Lower leg skin (tissue), 3 donors: ENCODE measurements around the gene MRPL55.

ENCODE experiments used
- POLR2A ChIP-seq, 2 donors: fragments of 450-650 bp; IDR thresholded peaks; one replicate each; pipeline ENCODE4 v1.6.1; 2016 to 2017; ENCODE audit warnings: antibody characterized with exemption in 2 of 2, mild to moderate bottlenecking in 1 of 2, moderate library complexity in 1 of 2
- TF ChIP-seq, protein P1 (sequence below), 3 donors: fragments of 450-650 bp; IDR thresholded peaks; one replicate each; pipeline ENCODE4 v1.5.1; 2016; ENCODE audit warnings: antibody characterized with exemption in 3 of 3, mild to moderate bottlenecking in 3 of 3, moderate library complexity in 2 of 3

DNA sequence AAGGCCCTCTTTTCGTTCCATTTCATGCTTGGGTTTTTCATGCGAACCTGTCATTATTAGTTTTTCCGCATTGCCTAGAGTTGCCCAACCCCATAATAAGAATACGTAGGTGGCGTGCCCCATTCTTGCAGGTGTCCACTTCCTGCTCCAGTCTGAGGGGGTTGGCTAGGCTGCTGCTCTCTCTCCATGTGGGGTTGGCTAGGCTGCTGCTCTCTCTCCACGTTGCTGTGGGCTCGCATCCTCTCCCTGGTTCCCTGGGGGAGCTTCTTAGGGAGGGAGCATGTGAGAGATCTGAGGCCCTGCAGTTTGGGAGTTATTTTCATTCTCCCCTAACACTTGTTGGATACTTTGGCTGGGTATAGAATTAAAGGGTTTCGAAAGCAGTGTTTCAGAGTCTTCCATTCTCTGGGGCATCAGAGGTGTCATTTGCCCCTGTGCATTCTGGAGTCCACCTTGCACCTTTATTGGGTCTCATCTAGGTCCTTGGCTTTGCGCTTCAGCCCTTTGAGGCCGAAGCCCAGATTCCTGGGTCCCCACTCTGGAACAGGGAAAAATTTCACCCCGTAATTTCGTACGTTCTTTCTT, 14.6 kb downstream of the MRPL55 start:
- no peak for TF ChIP-seq POLR2A (IDR thresholded peaks at IDR 0.05)
- TF ChIP-seq, protein P1, sequence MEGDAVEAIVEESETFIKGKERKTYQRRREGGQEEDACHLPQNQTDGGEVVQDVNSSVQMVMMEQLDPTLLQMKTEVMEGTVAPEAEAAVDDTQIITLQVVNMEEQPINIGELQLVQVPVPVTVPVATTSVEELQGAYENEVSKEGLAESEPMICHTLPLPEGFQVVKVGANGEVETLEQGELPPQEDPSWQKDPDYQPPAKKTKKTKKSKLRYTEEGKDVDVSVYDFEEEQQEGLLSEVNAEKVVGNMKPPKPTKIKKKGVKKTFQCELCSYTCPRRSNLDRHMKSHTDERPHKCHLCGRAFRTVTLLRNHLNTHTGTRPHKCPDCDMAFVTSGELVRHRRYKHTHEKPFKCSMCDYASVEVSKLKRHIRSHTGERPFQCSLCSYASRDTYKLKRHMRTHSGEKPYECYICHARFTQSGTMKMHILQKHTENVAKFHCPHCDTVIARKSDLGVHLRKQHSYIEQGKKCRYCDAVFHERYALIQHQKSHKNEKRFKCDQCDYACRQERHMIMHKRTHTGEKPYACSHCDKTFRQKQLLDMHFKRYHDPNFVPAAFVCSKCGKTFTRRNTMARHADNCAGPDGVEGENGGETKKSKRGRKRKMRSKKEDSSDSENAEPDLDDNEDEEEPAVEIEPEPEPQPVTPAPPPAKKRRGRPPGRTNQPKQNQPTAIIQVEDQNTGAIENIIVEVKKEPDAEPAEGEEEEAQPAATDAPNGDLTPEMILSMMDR (IDR thresholded peaks at IDR 0.05): no peak
